Neutrophil (primary cell): ENCODE results near the gene C22orf23.

Experiments used
- H3K27ac ChIP-seq: fragments of 200-600 bp; sonication (generic); 2 replicates; pipeline ENCODE4 v1.5.1; 2016; ENCODE audit warnings: mild to moderate bottlenecking, moderate library complexity
- H3K27me3 ChIP-seq: fragments of 200-600 bp; sonication (generic); 2 replicates; pipeline ENCODE4 v1.6.0; 2016; ENCODE audit warnings: mild to moderate bottlenecking
- H3K36me3 ChIP-seq: fragments of 200-600 bp; sonication (generic); 2 replicates; pipeline ENCODE4 v1.5.1; 2017
- H3K4me1 ChIP-seq, 2 experiments: fragments of 200-600 bp in 1 of 2; sonication (generic) in 1 of 2; 1 replicate in 1 of 2; 2 replicates in 1 of 2; pipeline versions ENCODE4 v1.5.1 to v1.6.1; 2013 to 2016; ENCODE audit warnings: low read depth in 1 of 2, low read length in 1 of 2, mild to moderate bottlenecking in 1 of 2, moderate library complexity in 1 of 2; ENCODE audit not compliant: control insufficient read depth in 1 of 2, insufficient read depth in 1 of 2
- H3K4me3 ChIP-seq, 2 experiments: fragments of 200-600 bp in 1 of 2; sonication (generic) in 1 of 2; 1 replicate in 1 of 2; 2 replicates in 1 of 2; pipeline ENCODE4 v1.5.1; 2013 to 2016; ENCODE audit warnings: low read depth in 1 of 2, low read length in 1 of 2, mild to moderate bottlenecking in 1 of 2, moderate library complexity in 1 of 2
- H3K9me3 ChIP-seq: fragments of 200-600 bp; sonication (generic); 2 replicates; pipeline ENCODE4 v1.5.1; 2016
- CTCF ChIP-seq: fragments of 200-600 bp; sonication (generic); IDR thresholded peaks from 2 replicates; pipeline ENCODE4 v1.5.1; 2016; ENCODE audit warnings: antibody characterized with exemption

C22orf23 gene

GRCh38 chr22:37924386-37925065, 28.9 kb downstream of the C22orf23 start:
- Histone ChIP-seq H3K36me3 (peaks cover 73% of the 10 kb centered on the region), H3K27ac (no peak overlapping the region), H3K9me3 (no peaks in the 10 kb centered on the region), H3K27me3 (no peaks in the 10 kb centered on the region), H3K4me1 (peaks cover 5 to 6% of the 10 kb centered on the region in 2 experiments), H3K4me3 (no peak overlapping the region)
- TF ChIP-seq CTCF, result no peak

- peaks cover 72% of the 10 kb centered on the region for H3K36me3 ChIP-seq
- H3K4me1 ChIP-seq, result peaks cover 5 to 6% of the 10 kb centered on the region in 2 experiments
- H3K4me3 ChIP-seq, result no peak overlapping the region
- H3K27me3 ChIP-seq, result no peaks in the 10 kb centered on the region
- no peaks in the 10 kb centered on the region for H3K9me3 ChIP-seq
- H3K27ac ChIP-seq, result no peak overlapping the region
- no peak for TF ChIP-seq CTCF
Observed at GRCh38 chr22:37923927-37924326, 29.5 kb downstream of the C22orf23 start.

- Histone ChIP-seq H3K36me3 (peaks cover 72% of the 10 kb centered on the region), H3K9me3 (no peaks in the 10 kb centered on the region), H3K4me3 (no peak overlapping the region), H3K27ac (no peak overlapping the region), H3K27me3 (no peaks in the 10 kb centered on the region), H3K4me1 (peaks cover 5 to 6% of the 10 kb centered on the region in 2 experiments)
- no peak for TF ChIP-seq CTCF
Observed at GRCh38 chr22:37922191-37922590, 31.2 kb downstream of the C22orf23 start.

- TF ChIP-seq CTCF, result no peak
- H3K9me3 ChIP-seq, result no peaks in the 10 kb centered on the region
- peak overlapping the region; percentile 43 for H3K27ac ChIP-seq
- peaks cover 5 to 6% of the 10 kb centered on the region in 2 experiments for H3K4me1 ChIP-seq
- H3K4me3 ChIP-seq, result no peak overlapping the region
- no peaks in the 10 kb centered on the region for H3K27me3 ChIP-seq
- peaks cover 68% of the 10 kb centered on the region for H3K36me3 ChIP-seq
Observed at GRCh38 chr22:37920126-37920525, 33.3 kb downstream of the C22orf23 start.

- TF ChIP-seq CTCF, result no peak
- Histone ChIP-seq H3K36me3 (peaks cover 60% of the 10 kb centered on the region), H3K9me3 (no peaks in the 10 kb centered on the region), H3K27me3 (no peaks in the 10 kb centered on the region), H3K4me1 (peaks cover 5 to 6% of the 10 kb centered on the region in 2 experiments), H3K27ac (no peak overlapping the region), H3K4me3 (no peak overlapping the region)
Observed at GRCh38 chr22:37918580-37919270, 34.7 kb downstream of the C22orf23 start.
